CD4-positive, alpha-beta T cell (primary cell): ENCODE measurements around the gene CHD2. TPM values are rescaled to one million over a fixed set of nuclear protein-coding genes. Genes with fewer than 3 reads are reported as not detected.

Experiments used
- ATAC-seq: fragments of 200-7000 bp; cut with Tn5 transposase; one replicate; pipeline ENCODE4 v1.10.0; 2022; ENCODE audit warnings: mild to moderate bottlenecking; ENCODE audit not compliant: poor library complexity
- CTCF ChIA-PET: fragments of 350-600 bp; sonication (Branson Sonifier 250); formaldehyde crosslinking; loops from one replicate; lab custom pipeline; 2021; ENCODE audit warnings: antibody characterized with exemption, inconsistent platforms; lab: Charles Lee
- POLR2A ChIA-PET: fragments of 350-600 bp; sonication (Branson Sonifier 250); formaldehyde crosslinking; loops from one replicate; lab custom pipeline; 2021; ENCODE audit warnings: antibody characterized with exemption, inconsistent platforms; lab: Charles Lee
- DNase-seq, 14 experiments: peaks; one replicate each; pipeline ENCODE4 v3.0.0-alpha.2; 2013 to 2020; ENCODE audit warnings: mixed read lengths in 2 of 14
- H3K27ac ChIP-seq, 2 donors: one replicate each; pipeline versions ENCODE4 v1.5.1 to v1.7.0; 2013; ENCODE audit warnings: low read length in 2 of 2, low read depth in 1 of 2, mild to moderate bottlenecking in 1 of 2
- H3K27me3 ChIP-seq, 2 experiments: 1 replicate in 1 of 2; 2 replicates in 1 of 2; pipeline versions ENCODE4 v1.6.1 to v1.7.0; 2013; ENCODE audit warnings: low read length in 2 of 2, control low read depth in 1 of 2, mild to moderate bottlenecking in 1 of 2, moderate library complexity in 1 of 2; ENCODE audit not compliant: insufficient read depth in 2 of 2, control insufficient read depth in 1 of 2
- H3K36me3 ChIP-seq: one replicate; pipeline ENCODE4 v1.6.1; 2013; ENCODE audit warnings: low read length, control low read depth; ENCODE audit not compliant: insufficient read depth
- H3K4me1 ChIP-seq: one replicate; pipeline ENCODE4 v1.6.1; 2013; ENCODE audit warnings: low read length, control low read depth; ENCODE audit not compliant: insufficient read depth
- H3K4me3 ChIP-seq: one replicate; pipeline ENCODE4 v1.5.1; 2013; ENCODE audit warnings: mild to moderate bottlenecking, low read length, moderate library complexity
- H3K9me3 ChIP-seq, 2 experiments: 1 replicate in 1 of 2; 2 replicates in 1 of 2; pipeline versions ENCODE4 v1.6.1 to v1.7.0; 2013; ENCODE audit warnings: low read length in 2 of 2, mild to moderate bottlenecking in 2 of 2, control low read depth in 1 of 2, moderate library complexity in 1 of 2; ENCODE audit not compliant: control insufficient read depth in 1 of 2, insufficient read depth in 1 of 2
- H3K27ac Mint-ChIP-seq: one replicate; pipeline ENCODE4 v1.8.0; 2020; ENCODE audit warnings: mixed read lengths
- H3K27me3 Mint-ChIP-seq: one replicate; pipeline ENCODE4 v1.8.0; 2021; ENCODE audit warnings: mixed read lengths
- H3K36me3 Mint-ChIP-seq: one replicate; pipeline ENCODE4 v1.8.0; 2021; ENCODE audit warnings: low read depth, mixed read lengths
- H3K4me1 Mint-ChIP-seq: one replicate; pipeline ENCODE4 v1.8.0; 2021; ENCODE audit warnings: low read depth, mixed read lengths
- H3K4me3 Mint-ChIP-seq: one replicate; pipeline ENCODE4 v1.8.0; 2020; ENCODE audit warnings: mild to moderate bottlenecking, mixed read lengths
- H3K9me3 Mint-ChIP-seq: one replicate; pipeline ENCODE4 v1.8.0; 2020; ENCODE audit warnings: mixed read lengths
- intact Hi-C, 2 experiments: fragments of 100-400 bp; cut with DNase I in 1 of 2; cut with micrococcal nuclease in 1 of 2; formaldehyde crosslinking; loops; one replicate each; pipeline versions ENCODE4 v1.15.1 to v1.9.0; 2023 to 2025; cut with DNase I, micrococcal nuclease
- total RNA-seq, 174 experiments: library from RNA in 2 of 174; stranded (reverse) in 2 of 174; gene quantifications; one replicate each; pipeline ENCODE4 v1.2.3 and lab custom pipeline; 2021 to 2026
- TF ChIP-seq, protein P1 (sequence below): fragments of 200-600 bp; IDR thresholded peaks from one replicate; pipeline ENCODE4 v1.8.0; 2022; ENCODE audit warnings: antibody characterized with exemption, mild to moderate bottlenecking

CHD2 gene
- total RNA-seq, 2 experiments from 2014 or later: 615 to 660 TPM

DNA sequence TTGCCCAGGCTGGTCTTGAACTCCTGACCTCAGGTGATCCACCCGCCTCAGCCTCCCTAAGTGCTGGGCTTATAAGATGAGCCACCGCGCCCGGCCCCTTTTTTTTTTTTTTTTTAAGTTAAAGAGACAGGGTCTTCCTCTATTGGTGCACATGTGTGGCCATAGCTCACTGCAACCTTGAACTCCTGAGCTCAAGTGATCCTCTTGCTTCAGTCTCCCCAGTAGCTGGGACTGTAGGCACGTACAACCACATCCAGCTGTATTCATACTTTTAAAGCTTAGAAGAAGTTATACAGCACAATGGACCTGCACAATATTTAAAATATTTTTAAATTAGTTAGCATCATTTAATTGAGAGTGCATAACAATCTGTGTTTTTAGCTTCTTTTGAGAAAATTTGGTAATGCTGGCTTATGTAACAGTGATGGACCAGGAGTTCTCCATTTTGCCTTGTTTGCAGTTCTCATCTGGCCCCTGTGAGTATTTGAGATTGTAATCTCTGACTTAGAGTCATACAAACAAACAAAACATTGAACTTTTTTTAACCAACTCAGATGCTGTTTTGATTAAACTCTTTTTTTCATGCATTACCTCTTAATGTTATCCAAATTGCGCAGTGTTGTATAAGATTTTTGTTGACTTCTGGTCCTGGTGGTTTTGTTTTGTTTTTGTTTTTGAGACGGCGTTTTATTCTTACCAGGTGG, 33.0 kb downstream of the CHD2 start:
- DNase-seq: no peak
- peaks cover 100% of the 10 kb centered on the region for H3K36me3 Mint-ChIP-seq

GRCh38 chr15:92933831-92934230, 33.7 kb downstream of the CHD2 start:
- peaks cover 18% of the 10 kb centered on the region for H3K4me1 ChIP-seq
- peaks cover 69% of the 10 kb centered on the region for H3K4me1 Mint-ChIP-seq
- no peak for ATAC-seq
- H3K36me3 ChIP-seq: peaks cover 93% of the 10 kb centered on the region
- peak overlapping the region; percentile 38 for H3K27ac Mint-ChIP-seq
- TF ChIP-seq, protein P1, sequence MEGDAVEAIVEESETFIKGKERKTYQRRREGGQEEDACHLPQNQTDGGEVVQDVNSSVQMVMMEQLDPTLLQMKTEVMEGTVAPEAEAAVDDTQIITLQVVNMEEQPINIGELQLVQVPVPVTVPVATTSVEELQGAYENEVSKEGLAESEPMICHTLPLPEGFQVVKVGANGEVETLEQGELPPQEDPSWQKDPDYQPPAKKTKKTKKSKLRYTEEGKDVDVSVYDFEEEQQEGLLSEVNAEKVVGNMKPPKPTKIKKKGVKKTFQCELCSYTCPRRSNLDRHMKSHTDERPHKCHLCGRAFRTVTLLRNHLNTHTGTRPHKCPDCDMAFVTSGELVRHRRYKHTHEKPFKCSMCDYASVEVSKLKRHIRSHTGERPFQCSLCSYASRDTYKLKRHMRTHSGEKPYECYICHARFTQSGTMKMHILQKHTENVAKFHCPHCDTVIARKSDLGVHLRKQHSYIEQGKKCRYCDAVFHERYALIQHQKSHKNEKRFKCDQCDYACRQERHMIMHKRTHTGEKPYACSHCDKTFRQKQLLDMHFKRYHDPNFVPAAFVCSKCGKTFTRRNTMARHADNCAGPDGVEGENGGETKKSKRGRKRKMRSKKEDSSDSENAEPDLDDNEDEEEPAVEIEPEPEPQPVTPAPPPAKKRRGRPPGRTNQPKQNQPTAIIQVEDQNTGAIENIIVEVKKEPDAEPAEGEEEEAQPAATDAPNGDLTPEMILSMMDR: no peak
- intact Hi-C loops: no loop called here
- no peak overlapping the region for H3K4me3 Mint-ChIP-seq
- H3K27me3 ChIP-seq: no peaks in the 10 kb centered on the region
- POLR2A ChIA-PET: interaction anchor here (0.8 to 1.2 kb wide), 5 partner anchors 12 to 125 kb away, joined by 3 to 4 read pairs (median 3); partner anchors contain the start of gene CHD2
- H3K9me3 ChIP-seq: no peaks in the 10 kb centered on the region
- no peak for DNase-seq
- no peaks in the 10 kb centered on the region for H3K9me3 Mint-ChIP-seq
- no peak overlapping the region for H3K27ac ChIP-seq
- no peak overlapping the region for H3K4me3 ChIP-seq
- no peaks in the 10 kb centered on the region for H3K27me3 Mint-ChIP-seq
- H3K36me3 Mint-ChIP-seq: peaks cover 100% of the 10 kb centered on the region
- CTCF ChIA-PET: interaction anchor here (1.3 kb wide), 1 partner anchor 125 kb away, joined by 5 read pairs; no protein-coding TSS in a partner anchor

More for the DNA sequence above, 33.0 kb downstream of the CHD2 start:
- H3K4me3 Mint-ChIP-seq: no peak overlapping the region
- H3K36me3 ChIP-seq: peaks cover 93% of the 10 kb centered on the region
- no peaks in the 10 kb centered on the region for H3K9me3 Mint-ChIP-seq
- intact Hi-C loops: no loop called here
- ChIA-PET POLR2A (interaction anchor here (1.0 to 1.2 kb wide), 3 partner anchors 12 to 124 kb away, joined by 3 to 4 read pairs (median 3); partner anchors contain the start of gene CHD2), CTCF (interaction anchor here (0.7 to 1.7 kb wide), 3 partner anchors 47 to 136 kb away, joined by 4 to 5 read pairs (median 5); no protein-coding TSS in a partner anchor)
- H3K27me3 ChIP-seq: no peaks in the 10 kb centered on the region
- H3K4me1 Mint-ChIP-seq: peaks cover 71% of the 10 kb centered on the region
- H3K27ac ChIP-seq: no peak overlapping the region
- no peaks in the 10 kb centered on the region for H3K27me3 Mint-ChIP-seq
- ATAC-seq: no peak
- H3K9me3 ChIP-seq: no peaks in the 10 kb centered on the region
- peak overlapping the region; percentile 38 for H3K27ac Mint-ChIP-seq
- H3K4me3 ChIP-seq: no peak overlapping the region
- TF ChIP-seq, protein P1: no peak
- H3K4me1 ChIP-seq: peaks cover 18% of the 10 kb centered on the region

GRCh38 chr15:92934716-92935115, 34.6 kb downstream of the CHD2 start:
- CTCF ChIA-PET: no interaction called here
- H3K27ac ChIP-seq: no peak overlapping the region
- POLR2A ChIA-PET: interaction anchor here (0.8 to 1.2 kb wide), 2 partner anchors 27 to 46 kb away, joined by 3 read pairs; no protein-coding TSS in a partner anchor

More at GRCh38 chr15:92934716-92935115, 34.6 kb downstream of the CHD2 start:
- no peak overlapping the region for H3K4me3 Mint-ChIP-seq
- TF ChIP-seq, protein P1: no peak
- H3K36me3 Mint-ChIP-seq: peaks cover 100% of the 10 kb centered on the region
- no peaks in the 10 kb centered on the region for H3K9me3 Mint-ChIP-seq
- H3K27ac Mint-ChIP-seq: no peak overlapping the region
- Histone ChIP-seq H3K4me3 (no peak overlapping the region), H3K9me3 (no peaks in the 10 kb centered on the region), H3K27me3 (no peaks in the 10 kb centered on the region), H3K36me3 (peaks cover 94% of the 10 kb centered on the region), H3K4me1 (peaks cover 18% of the 10 kb centered on the region)
- H3K27me3 Mint-ChIP-seq: no peaks in the 10 kb centered on the region
- H3K4me1 Mint-ChIP-seq: peaks cover 72% of the 10 kb centered on the region
- intact Hi-C loops: loop anchor here in 1 of 2 experiments (5.0 kb wide), 1 partner anchor 48 kb away; no protein-coding TSS in a partner anchor
- ATAC-seq (no peak), DNase-seq (no peak)
